HepG2 (cell line): Measurements from ENCODE around the gene VPS37B. TPM values are rescaled to one million over a fixed set of nuclear protein-coding genes. Genes with fewer than 3 reads are reported as not detected.
A peak's percentile ranks its signal among the peaks of the same experiment; 100 is the strongest.

Experiments used
- HDAC1 ChIP-seq: sonication (generic); formaldehyde crosslinking; IDR thresholded peaks from 2 replicates; pipeline ENCODE4 v1.5.1; 2020; ENCODE audit warnings: mild to moderate bottlenecking, missing genetic modification reagents
- NR2F2 ChIP-seq: IDR thresholded peaks from 2 replicates; pipeline ENCODE4 v1.6.1; 2012; ENCODE audit warnings: low read depth, inconsistent platforms, borderline replicate concordance
- PHF21A ChIP-seq: sonication (generic); formaldehyde crosslinking; IDR thresholded peaks from 2 replicates; pipeline ENCODE4 v1.5.0; 2020; ENCODE audit warnings: mild to moderate bottlenecking, missing genetic modification reagents
- STAG1 ChIP-seq: sonication (generic); formaldehyde crosslinking; IDR thresholded peaks from 2 replicates; pipeline ENCODE4 v1.4.0; 2020; ENCODE audit warnings: missing genetic modification reagents
- TAF1 ChIP-seq: sonication (generic); formaldehyde crosslinking; IDR thresholded peaks from 2 replicates; pipeline ENCODE4 v1.4.0; 2020; ENCODE audit warnings: missing genetic modification reagents
- ZNF225 ChIP-seq: sonication (generic); formaldehyde crosslinking; IDR thresholded peaks from 2 replicates; pipeline ENCODE4 v1.4.0; 2020; ENCODE audit warnings: mild to moderate bottlenecking, missing genetic modification reagents
- ZNF446 ChIP-seq: sonication (generic); formaldehyde crosslinking; IDR thresholded peaks from 2 replicates; pipeline ENCODE4 v1.5.0; 2020; ENCODE audit warnings: mild to moderate bottlenecking, missing genetic modification reagents
- ZNF547 ChIP-seq: sonication (generic); formaldehyde crosslinking; IDR thresholded peaks from 2 replicates; pipeline ENCODE4 v1.5.1; 2020; ENCODE audit warnings: mild to moderate bottlenecking, missing genetic modification reagents
- ZNF788 ChIP-seq: sonication (generic); formaldehyde crosslinking; IDR thresholded peaks from 2 replicates; pipeline ENCODE4 v1.5.0; 2020; ENCODE audit warnings: mild to moderate bottlenecking, missing genetic modification reagents, borderline replicate concordance
- polyA plus RNA-seq, 8 experiments: library from polyadenylated mRNA; depleted of rRNA in 3 of 8; stranded (reverse) in 7 of 8; unstranded in 1 of 8; fragments of >200 nt; fragmentation: Illumina TruSeq in 4 of 8; extraction: Trizol in 4 of 8; gene quantifications; 2 replicates each; pipeline versions ENCODE4 v1.2.1 to v1.2.3, GENCODE V29; 2011 to 2016; ENCODE audit warnings: low read depth in 4 of 8, missing spikeins in 1 of 8, mixed read lengths in 1 of 8; ENCODE audit not compliant: insufficient read depth in 1 of 8
- total RNA-seq, 5 experiments: library from RNA; depleted of rRNA; stranded (reverse); fragments of >200 nt; fragmentation: Illumina TruSeq; extraction: Trizol; gene quantifications; 2 replicates each; pipeline ENCODE4 v1.2.3, GENCODE V29; 2016; ENCODE audit warnings: low read depth in 1 of 5
- TF ChIP-seq, protein P1 (sequence below): IDR thresholded peaks from 2 replicates; pipeline ENCODE4 v1.6.1; 2016; ENCODE audit warnings: missing compliant biosample characterization, missing genetic modification reagents, borderline replicate concordance
- TF ChIP-seq, protein P2 (sequence below): sonication (generic); formaldehyde crosslinking; IDR thresholded peaks from 2 replicates; pipeline ENCODE4 v1.5.1; 2020; ENCODE audit warnings: mild to moderate bottlenecking, moderate library complexity, missing genetic modification reagents
- TF ChIP-seq, protein P3 (sequence below): sonication (generic); formaldehyde crosslinking; IDR thresholded peaks from 2 replicates; pipeline ENCODE4 v1.5.0; 2020; ENCODE audit warnings: missing genetic modification reagents, mild to moderate bottlenecking, borderline replicate concordance
- TF ChIP-seq, protein P4 (sequence below), 2 experiments: sonication (generic) in 1 of 2; formaldehyde crosslinking in 1 of 2; IDR thresholded peaks; 2 replicates each; pipeline versions ENCODE4 v1.6.1 to v1.9.0; 2014 to 2022; ENCODE audit warnings: antibody characterized with exemption in 1 of 2, borderline replicate concordance in 1 of 2, inconsistent platforms in 1 of 2, low read depth in 1 of 2, missing genetic modification reagents in 1 of 2
- TF ChIP-seq, protein P5 (sequence below): sonication (generic); formaldehyde crosslinking; IDR thresholded peaks from 2 replicates; pipeline ENCODE4 v1.5.0; 2020; ENCODE audit warnings: missing genetic modification reagents

Gene VPS37B
- total and polyA plus RNA-seq, 2 of the 13 experiments (the other 11 are each of a cell fraction or from before 2014, with no cell fraction given) = 4.6 to 5.3 TPM

DNA sequence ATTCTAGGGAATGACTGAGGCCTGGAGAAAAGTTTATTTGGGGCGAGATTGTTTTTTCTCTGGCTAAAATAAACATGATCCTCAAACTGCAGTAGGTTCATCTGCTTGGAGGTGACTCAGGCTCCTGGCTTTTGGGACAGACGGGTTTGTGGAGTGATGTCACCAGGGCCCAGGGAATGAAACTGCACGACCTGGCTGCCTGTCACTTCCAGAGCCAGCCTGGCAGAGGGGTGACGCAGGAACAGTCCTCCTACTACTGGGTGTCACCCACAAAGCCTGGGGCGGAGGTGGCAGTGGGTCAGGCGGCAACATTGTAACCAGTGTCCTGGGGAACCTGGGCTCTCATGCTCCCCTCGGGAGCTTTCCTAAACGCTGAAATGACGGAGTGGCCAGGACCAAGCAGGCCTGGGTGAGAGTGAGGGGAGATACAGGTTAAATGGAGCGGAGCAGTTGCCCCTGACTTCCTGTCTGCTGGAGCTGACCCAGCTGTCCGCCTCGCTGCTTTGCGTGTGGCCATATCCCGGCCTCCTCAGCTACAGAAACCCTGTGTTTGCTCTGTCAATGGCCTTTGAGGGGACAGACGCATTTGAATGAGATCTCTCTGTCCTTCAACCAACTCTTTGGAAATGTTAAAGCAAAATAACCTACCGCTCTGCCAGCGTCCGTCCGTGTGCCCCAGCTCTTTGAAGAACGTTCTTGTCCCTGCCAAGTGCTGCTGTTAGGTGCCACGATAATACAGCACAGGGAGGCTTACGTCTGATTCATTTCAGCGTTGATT is 54.2 kb downstream of the VPS37B start (continued):
- TF ChIP-seq, protein P1, sequence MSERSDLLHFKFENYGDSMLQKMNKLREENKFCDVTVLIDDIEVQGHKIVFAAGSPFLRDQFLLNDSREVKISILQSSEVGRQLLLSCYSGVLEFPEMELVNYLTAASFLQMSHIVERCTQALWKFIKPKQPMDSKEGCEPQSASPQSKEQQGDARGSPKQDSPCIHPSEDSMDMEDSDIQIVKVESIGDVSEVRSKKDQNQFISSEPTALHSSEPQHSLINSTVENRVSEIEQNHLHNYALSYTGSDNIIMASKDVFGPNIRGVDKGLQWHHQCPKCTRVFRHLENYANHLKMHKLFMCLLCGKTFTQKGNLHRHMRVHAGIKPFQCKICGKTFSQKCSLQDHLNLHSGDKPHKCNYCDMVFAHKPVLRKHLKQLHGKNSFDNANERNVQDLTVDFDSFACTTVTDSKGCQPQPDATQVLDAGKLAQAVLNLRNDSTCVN = 0 out of 2 replicates have a peak, but pooled peaks have one; percentile 26
- TF ChIP-seq, protein P2, sequence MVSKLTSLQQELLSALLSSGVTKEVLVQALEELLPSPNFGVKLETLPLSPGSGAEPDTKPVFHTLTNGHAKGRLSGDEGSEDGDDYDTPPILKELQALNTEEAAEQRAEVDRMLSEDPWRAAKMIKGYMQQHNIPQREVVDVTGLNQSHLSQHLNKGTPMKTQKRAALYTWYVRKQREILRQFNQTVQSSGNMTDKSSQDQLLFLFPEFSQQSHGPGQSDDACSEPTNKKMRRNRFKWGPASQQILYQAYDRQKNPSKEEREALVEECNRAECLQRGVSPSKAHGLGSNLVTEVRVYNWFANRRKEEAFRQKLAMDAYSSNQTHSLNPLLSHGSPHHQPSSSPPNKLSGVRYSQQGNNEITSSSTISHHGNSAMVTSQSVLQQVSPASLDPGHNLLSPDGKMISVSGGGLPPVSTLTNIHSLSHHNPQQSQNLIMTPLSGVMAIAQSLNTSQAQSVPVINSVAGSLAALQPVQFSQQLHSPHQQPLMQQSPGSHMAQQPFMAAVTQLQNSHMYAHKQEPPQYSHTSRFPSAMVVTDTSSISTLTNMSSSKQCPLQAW (CRISPR knock-in tag) = peak; percentile 23; the same call in 1 of the 2 replicates
- TF ChIP-seq HDAC1 (0 out of 2 replicates have a peak, but pooled peaks have one; percentile 23), PHF21A (CRISPR knock-in tag) (0 out of 2 replicates have a peak, but pooled peaks have one; percentile 45), ZNF788 (CRISPR knock-in tag) (0 out of 2 replicates have a peak, but pooled peaks have one; percentile 26), ZNF446 (CRISPR knock-in tag) (no peak), TAF1 (CRISPR knock-in tag) (peak; percentile 16; the same call in 1 of the 2 replicates), NR2F2 (no peak), ZNF547 (CRISPR knock-in tag) (0 out of 2 replicates have a peak, but pooled peaks have one; percentile 31), STAG1 (no peak), ZNF225 (CRISPR knock-in tag) (no peak)
- TF ChIP-seq, protein P3, sequence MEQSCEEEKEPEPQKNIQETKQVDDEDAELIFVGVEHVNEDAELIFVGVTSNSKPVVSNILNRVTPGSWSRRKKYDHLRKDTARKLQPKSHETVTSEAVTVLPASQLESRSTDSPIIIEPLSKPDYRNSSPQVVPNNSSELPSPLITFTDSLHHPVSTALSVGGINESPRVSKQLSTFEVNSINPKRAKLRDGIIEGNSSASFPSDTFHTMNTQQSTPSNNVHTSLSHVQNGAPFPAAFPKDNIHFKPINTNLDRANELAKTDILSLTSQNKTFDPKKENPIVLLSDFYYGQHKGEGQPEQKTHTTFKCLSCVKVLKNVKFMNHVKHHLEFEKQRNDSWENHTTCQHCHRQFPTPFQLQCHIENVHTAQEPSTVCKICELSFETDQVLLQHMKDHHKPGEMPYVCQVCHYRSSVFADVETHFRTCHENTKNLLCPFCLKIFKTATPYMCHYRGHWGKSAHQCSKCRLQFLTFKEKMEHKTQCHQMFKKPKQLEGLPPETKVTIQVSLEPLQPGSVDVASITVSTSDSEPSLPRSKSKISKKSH (CRISPR knock-in tag) = no peak
- TF ChIP-seq, protein P4, sequence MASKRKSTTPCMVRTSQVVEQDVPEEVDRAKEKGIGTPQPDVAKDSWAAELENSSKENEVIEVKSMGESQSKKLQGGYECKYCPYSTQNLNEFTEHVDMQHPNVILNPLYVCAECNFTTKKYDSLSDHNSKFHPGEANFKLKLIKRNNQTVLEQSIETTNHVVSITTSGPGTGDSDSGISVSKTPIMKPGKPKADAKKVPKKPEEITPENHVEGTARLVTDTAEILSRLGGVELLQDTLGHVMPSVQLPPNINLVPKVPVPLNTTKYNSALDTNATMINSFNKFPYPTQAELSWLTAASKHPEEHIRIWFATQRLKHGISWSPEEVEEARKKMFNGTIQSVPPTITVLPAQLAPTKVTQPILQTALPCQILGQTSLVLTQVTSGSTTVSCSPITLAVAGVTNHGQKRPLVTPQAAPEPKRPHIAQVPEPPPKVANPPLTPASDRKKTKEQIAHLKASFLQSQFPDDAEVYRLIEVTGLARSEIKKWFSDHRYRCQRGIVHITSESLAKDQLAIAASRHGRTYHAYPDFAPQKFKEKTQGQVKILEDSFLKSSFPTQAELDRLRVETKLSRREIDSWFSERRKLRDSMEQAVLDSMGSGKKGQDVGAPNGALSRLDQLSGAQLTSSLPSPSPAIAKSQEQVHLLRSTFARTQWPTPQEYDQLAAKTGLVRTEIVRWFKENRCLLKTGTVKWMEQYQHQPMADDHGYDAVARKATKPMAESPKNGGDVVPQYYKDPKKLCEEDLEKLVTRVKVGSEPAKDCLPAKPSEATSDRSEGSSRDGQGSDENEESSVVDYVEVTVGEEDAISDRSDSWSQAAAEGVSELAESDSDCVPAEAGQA (IDR thresholded peaks at IDR 0.05; ENCODE audit: low read depth) = no peak
- TF ChIP-seq, protein P4 (CRISPR knock-in tag; IDR thresholded peaks at IDR 0.05; ENCODE audit: borderline replicate concordance) = no peak
- TF ChIP-seq, protein P5, sequence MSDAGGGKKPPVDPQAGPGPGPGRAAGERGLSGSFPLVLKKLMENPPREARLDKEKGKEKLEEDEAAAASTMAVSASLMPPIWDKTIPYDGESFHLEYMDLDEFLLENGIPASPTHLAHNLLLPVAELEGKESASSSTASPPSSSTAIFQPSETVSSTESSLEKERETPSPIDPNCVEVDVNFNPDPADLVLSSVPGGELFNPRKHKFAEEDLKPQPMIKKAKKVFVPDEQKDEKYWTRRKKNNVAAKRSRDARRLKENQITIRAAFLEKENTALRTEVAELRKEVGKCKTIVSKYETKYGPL (CRISPR knock-in tag) = no peak
